IMR-90 (cell line): ENCODE data around the gene GAS7. TPM values are rescaled to one million over a fixed set of nuclear protein-coding genes. Genes with fewer than 3 reads are reported as not detected.

ENCODE experiments used
- ATAC-seq: fragments of 200-7000 bp; cut with Tn5 transposase; 2 replicates; pipeline ENCODE4 v1.9.1; 2020; ENCODE audit warnings: low read depth, mild to moderate bottlenecking, moderate library complexity
- BruUV-seq: library from RNA; stranded (reverse); fragments of 400-500 nt; replicated peaks from 2 replicates; lab custom pipeline; 2021; lab: Mats Ljungman, UMichigan
- CTCF ChIA-PET: fragments of 300-600 bp; formaldehyde crosslinking; extraction: SDS; loops from one replicate; lab custom pipeline; 2021; ENCODE audit warnings: antibody characterized with exemption; lab: Yijun Ruan, JAX
- POLR2A ChIA-PET: fragments of 300-600 bp; sonication (Branson Sonifier 250); formaldehyde crosslinking; loops from one replicate; lab custom pipeline; 2022; ENCODE audit warnings: antibody characterized with exemption; ENCODE audit not compliant: unreplicated experiment; lab: Charles Lee
- DNase-seq: peaks from one replicate; pipeline ENCODE4 v3.0.0; 2013
- H2AFZ ChIP-seq: replicated peaks from 2 replicates; pipeline ENCODE3; 2013; ENCODE audit warnings: low read length, mild to moderate bottlenecking; ENCODE audit not compliant: poor library complexity
- H2AK5ac ChIP-seq: 2 replicates; pipeline ENCODE4 v1.6.1; 2013; ENCODE audit warnings: low read depth, low read length, inconsistent platforms
- H2AK9ac ChIP-seq: replicated peaks from 2 replicates; pipeline ENCODE3; 2013; ENCODE audit warnings: mild to moderate bottlenecking, low read depth, low read length, moderate library complexity; ENCODE audit not compliant: poor library complexity
- H2BK120ac ChIP-seq: 2 replicates; pipeline ENCODE4 v1.6.1; 2013; ENCODE audit warnings: low read depth, low read length, inconsistent platforms
- H2BK15ac ChIP-seq: 3 replicates; pipeline ENCODE4 v1.6.1; 2013; ENCODE audit warnings: low read depth, low read length, inconsistent platforms
- H2BK20ac ChIP-seq: 2 replicates; pipeline ENCODE4 v1.6.1; 2013; ENCODE audit warnings: low read depth, mild to moderate bottlenecking, inconsistent platforms, low read length, moderate library complexity
- H2BK5ac ChIP-seq: 2 replicates; pipeline ENCODE4 v1.6.1; 2013; ENCODE audit warnings: mild to moderate bottlenecking, low read depth, low read length, inconsistent platforms; ENCODE audit not compliant: poor library complexity, severe bottlenecking
- H3K14ac ChIP-seq: replicated peaks from 2 replicates; pipeline ENCODE4 v1.6.1; 2013; ENCODE audit warnings: low read depth, low read length, inconsistent platforms
- H3K18ac ChIP-seq: 2 replicates; pipeline ENCODE4 v1.6.1; 2013; ENCODE audit warnings: low read depth, low read length, control low read depth
- H3K23ac ChIP-seq: 2 replicates; pipeline ENCODE4 v1.6.1; 2013; ENCODE audit warnings: low read depth, low read length, inconsistent platforms
- H3K27ac ChIP-seq: 2 replicates; pipeline ENCODE4 v1.5.1; 2013; ENCODE audit warnings: mild to moderate bottlenecking, control low read depth, low read length; ENCODE audit not compliant: insufficient read depth
- H3K27me3 ChIP-seq: 2 replicates; pipeline ENCODE4 v1.6.1; 2013; ENCODE audit warnings: low read length; ENCODE audit not compliant: control insufficient read depth, insufficient read depth
- H3K36me3 ChIP-seq: 2 replicates; pipeline ENCODE4 v1.6.1; 2013; ENCODE audit warnings: low read length, mixed read lengths; ENCODE audit not compliant: control insufficient read depth, insufficient read depth
- H3K4ac ChIP-seq: 2 replicates; pipeline ENCODE4 v1.6.1; 2013; ENCODE audit warnings: low read depth, low read length, inconsistent platforms
- H3K4me1 ChIP-seq: 2 replicates; pipeline ENCODE4 v1.6.1; 2013; ENCODE audit warnings: low read length, mixed read lengths; ENCODE audit not compliant: control insufficient read depth, insufficient read depth
- H3K4me2 ChIP-seq: 2 replicates; pipeline ENCODE4 v1.6.1; 2013; ENCODE audit warnings: low read depth, mild to moderate bottlenecking, control low read depth, low read length, moderate library complexity
- H3K4me3 ChIP-seq: 2 replicates; pipeline ENCODE4 v1.5.1; 2013; ENCODE audit warnings: low read depth, mild to moderate bottlenecking, control low read depth, low read length, moderate library complexity; ENCODE audit not compliant: insufficient read depth
- H3K56ac ChIP-seq: 2 replicates; pipeline ENCODE4 v1.6.1; 2013; ENCODE audit warnings: low read length, inconsistent platforms; ENCODE audit not compliant: insufficient read depth; ENCODE audit errors: extremely low read depth
- H3K79me1 ChIP-seq, 2 experiments: 2 replicates each; pipeline ENCODE4 v1.6.1; 2013; ENCODE audit warnings: low read length in 2 of 2, inconsistent platforms in 1 of 2, low read depth in 1 of 2
- H3K9ac ChIP-seq: 2 replicates; pipeline ENCODE4 v1.6.1; 2013; ENCODE audit warnings: low read depth, low read length, control low read depth
- H3K9me1 ChIP-seq: 2 replicates; pipeline ENCODE4 v1.6.1; 2013; ENCODE audit warnings: low read length, inconsistent platforms; ENCODE audit not compliant: insufficient read depth
- H3K9me3 ChIP-seq: 2 replicates; pipeline ENCODE4 v1.6.1; 2013; ENCODE audit warnings: low read length; ENCODE audit not compliant: control insufficient read depth, insufficient read depth
- H4K20me1 ChIP-seq: 2 replicates; pipeline ENCODE4 v1.6.1; 2013; ENCODE audit warnings: low read length, inconsistent platforms; ENCODE audit not compliant: insufficient read depth
- H4K5ac ChIP-seq: 2 replicates; pipeline ENCODE4 v1.6.1; 2013; ENCODE audit warnings: mild to moderate bottlenecking, low read depth, low read length, control low read depth
- H4K8ac ChIP-seq, 2 experiments: 2 replicates each; pipeline ENCODE4 v1.6.1; 2013; ENCODE audit warnings: low read depth in 2 of 2, low read length in 2 of 2, control low read depth in 1 of 2, inconsistent platforms in 1 of 2
- H4K91ac ChIP-seq: 2 replicates; pipeline ENCODE4 v1.6.1; 2013; ENCODE audit warnings: low read depth, low read length, inconsistent platforms; ENCODE audit not compliant: insufficient read depth
- BHLHE40 ChIP-seq: fragments of 150-350 bp; IDR thresholded peaks from 2 replicates; pipeline ENCODE4 v1.6.1; 2016; ENCODE audit warnings: mild to moderate bottlenecking, low read depth, low read length
- CEBPB ChIP-seq: IDR thresholded peaks from 2 replicates; pipeline ENCODE4 v1.6.1; 2012; ENCODE audit warnings: low read depth, low read length, improper control_type of control experiment
- CHD1 ChIP-seq: IDR thresholded peaks from 2 replicates; pipeline ENCODE4 v1.6.1; 2012; ENCODE audit warnings: low read depth, low read length, improper control_type of control experiment
- FOS ChIP-seq: fragments of 150-350 bp; IDR thresholded peaks from 2 replicates; pipeline ENCODE4 v1.6.1; 2016; ENCODE audit warnings: low read depth, low read length
- MAFK ChIP-seq: IDR thresholded peaks from 2 replicates; pipeline ENCODE4 v1.6.1; 2012; ENCODE audit warnings: low read depth, low read length, improper control_type of control experiment
- MAZ ChIP-seq: IDR thresholded peaks from 2 replicates; pipeline ENCODE4 v1.6.1; 2012; ENCODE audit warnings: low read depth, mild to moderate bottlenecking, low read length, improper control_type of control experiment, moderate library complexity, borderline replicate concordance
- MXI1 ChIP-seq: IDR thresholded peaks from 2 replicates; pipeline ENCODE4 v1.6.1; 2012; ENCODE audit warnings: low read depth, mild to moderate bottlenecking, low read length, moderate library complexity, borderline replicate concordance
- NFE2L2 ChIP-seq: fragments of 150-350 bp; IDR thresholded peaks from 2 replicates; pipeline ENCODE4 v1.6.1; 2016; ENCODE audit warnings: low read depth, mild to moderate bottlenecking, low read length
- POLR2A ChIP-seq: IDR thresholded peaks from 2 replicates; pipeline ENCODE4 v1.6.1; 2012; ENCODE audit warnings: mild to moderate bottlenecking, low read depth, low read length
- RAD21 ChIP-seq: IDR thresholded peaks from 2 replicates; pipeline ENCODE4 v1.6.1; 2012; ENCODE audit warnings: low read length, improper control_type of control experiment
- RCOR1 ChIP-seq: IDR thresholded peaks from 2 replicates; pipeline ENCODE4 v1.6.1; 2012; ENCODE audit warnings: mild to moderate bottlenecking, low read length, improper control_type of control experiment; ENCODE audit not compliant: insufficient replicate concordance
- RFX5 ChIP-seq: IDR thresholded peaks from 2 replicates; pipeline ENCODE4 v1.8.0; 2012; ENCODE audit warnings: low read depth, mild to moderate bottlenecking, low read length, moderate library complexity
- SMC3 ChIP-seq: fragments of 150-350 bp; IDR thresholded peaks from 2 replicates; pipeline ENCODE4 v1.6.1; 2016; ENCODE audit warnings: low read depth, mild to moderate bottlenecking, antibody characterized with exemption, low read length, moderate library complexity
- WGBS, 2 experiments: methylation state at CpG; one replicate each; pipeline versions ENCODE4 v1.1.5 to v1.1.7; 2013; ENCODE audit warnings: missing lambda C conversion rate in 2 of 2; ENCODE audit not compliant: insufficient read length in 1 of 2; ENCODE audit errors: extremely low coverage in 2 of 2; 5-methylcytosine and 5-hydroxymethylcytosine counted together
- dilution Hi-C: fragments of 300-500 bp; cut with HindIII; formaldehyde crosslinking; loops from one replicate; pipeline ENCODE4 v1.14.3; 2018; ENCODE audit warnings: low sequenced_read_pairs; ENCODE audit not compliant: unreplicated experiment
- in situ Hi-C: fragments of 300-500 bp; cut with MboI; formaldehyde crosslinking; loops from 3 replicates; pipeline ENCODE4 v1.14.3; 2019; ENCODE audit warnings: low sequenced_read_pairs, inconsistent platforms, mixed read lengths
- intact Hi-C: fragments of 100-400 bp; cut with micrococcal nuclease; formaldehyde crosslinking; loops from 2 replicates; pipeline ENCODE4 v1.10.0; 2022
- polyA plus RNA-seq, 3 experiments: library from polyadenylated mRNA; depleted of rRNA; stranded (reverse); fragments of >200 nt; gene quantifications; 2 replicates each; pipeline ENCODE4 v1.2.3, GENCODE V29; 2012; ENCODE audit warnings: low replicate concordance in 1 of 3
- total RNA-seq: library from RNA; depleted of rRNA; stranded (reverse); fragments of >200 nt; gene quantifications from 2 replicates; pipeline ENCODE4 v1.2.3, GENCODE V29; 2012
- TF ChIP-seq, protein P1 (sequence below): conservative IDR thresholded peaks from 2 replicates; pipeline ENCODE4 v1.5.1; 2012; ENCODE audit warnings: mild to moderate bottlenecking, low read depth, low read length, improper control_type of control experiment
- TF ChIP-seq, protein P2 (sequence below): fragments of 150-350 bp; IDR thresholded peaks from 2 replicates; pipeline ENCODE4 v1.6.1; 2017; ENCODE audit warnings: mild to moderate bottlenecking, antibody characterized with exemption, low read length, low read depth
- TF ChIP-seq, protein P3 (sequence below): fragments of 150-350 bp; IDR thresholded peaks from 2 replicates; pipeline ENCODE4 v1.6.1; 2016; ENCODE audit warnings: low read depth, mild to moderate bottlenecking, low read length, moderate library complexity, borderline replicate concordance

Gene GAS7
- total and polyA plus RNA-seq, 2 of the 4 experiments (the other 2 are of a cell fraction): 4.6 to 5.0 TPM

DNA sequence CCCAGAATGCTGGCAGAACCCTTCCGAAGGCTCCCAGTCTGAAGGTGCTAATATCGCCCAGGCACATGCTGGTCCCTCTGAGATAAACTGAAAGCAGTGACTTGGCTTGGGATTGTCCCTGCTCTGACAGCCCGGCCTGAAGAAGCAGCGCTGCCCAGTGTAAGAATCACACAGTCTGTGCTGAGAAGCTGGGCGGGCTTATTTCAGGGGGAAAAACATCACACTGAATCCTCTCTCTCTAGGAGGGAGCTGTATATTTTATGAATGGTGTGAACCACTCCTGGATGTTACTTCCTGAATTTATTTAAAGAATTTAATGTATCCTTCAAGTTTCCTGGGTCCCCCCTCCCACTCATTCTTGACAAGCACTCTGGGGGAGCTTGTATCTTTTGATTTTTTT is 36.3 kb downstream of the GAS7 start:
- H4K8ac ChIP-seq: no peak overlapping the region
- in situ Hi-C loops (no loop called here), intact Hi-C loops (no loop called here), dilution Hi-C loops (no loop called here)
- H3K9ac ChIP-seq: no peak overlapping the region
- DNase-seq: no peak
- peaks cover 1% of the 10 kb centered on the region; the same call in 1 of the 2 replicates for H3K4me1 ChIP-seq
- no peak overlapping the region for H2AK5ac ChIP-seq
- no peaks in the 10 kb centered on the region for H3K79me1 ChIP-seq
- H2BK120ac ChIP-seq: no peak overlapping the region
- WGBS, 2 experiments: no CpG with 5 or more reads among the region's 5 CpGs
- H3K27me3 ChIP-seq: no peaks in the 10 kb centered on the region
- no peak overlapping the region for H3K18ac ChIP-seq
- H4K20me1 ChIP-seq: no peaks in the 10 kb centered on the region
- no peak for TF ChIP-seq RFX5
- TF ChIP-seq MAFK: no peak
- no peak for TF ChIP-seq MXI1
- TF ChIP-seq, protein P1, sequence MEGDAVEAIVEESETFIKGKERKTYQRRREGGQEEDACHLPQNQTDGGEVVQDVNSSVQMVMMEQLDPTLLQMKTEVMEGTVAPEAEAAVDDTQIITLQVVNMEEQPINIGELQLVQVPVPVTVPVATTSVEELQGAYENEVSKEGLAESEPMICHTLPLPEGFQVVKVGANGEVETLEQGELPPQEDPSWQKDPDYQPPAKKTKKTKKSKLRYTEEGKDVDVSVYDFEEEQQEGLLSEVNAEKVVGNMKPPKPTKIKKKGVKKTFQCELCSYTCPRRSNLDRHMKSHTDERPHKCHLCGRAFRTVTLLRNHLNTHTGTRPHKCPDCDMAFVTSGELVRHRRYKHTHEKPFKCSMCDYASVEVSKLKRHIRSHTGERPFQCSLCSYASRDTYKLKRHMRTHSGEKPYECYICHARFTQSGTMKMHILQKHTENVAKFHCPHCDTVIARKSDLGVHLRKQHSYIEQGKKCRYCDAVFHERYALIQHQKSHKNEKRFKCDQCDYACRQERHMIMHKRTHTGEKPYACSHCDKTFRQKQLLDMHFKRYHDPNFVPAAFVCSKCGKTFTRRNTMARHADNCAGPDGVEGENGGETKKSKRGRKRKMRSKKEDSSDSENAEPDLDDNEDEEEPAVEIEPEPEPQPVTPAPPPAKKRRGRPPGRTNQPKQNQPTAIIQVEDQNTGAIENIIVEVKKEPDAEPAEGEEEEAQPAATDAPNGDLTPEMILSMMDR: no peak
- no peak for TF ChIP-seq NFE2L2
- TF ChIP-seq CEBPB: no peak
- TF ChIP-seq, protein P2, sequence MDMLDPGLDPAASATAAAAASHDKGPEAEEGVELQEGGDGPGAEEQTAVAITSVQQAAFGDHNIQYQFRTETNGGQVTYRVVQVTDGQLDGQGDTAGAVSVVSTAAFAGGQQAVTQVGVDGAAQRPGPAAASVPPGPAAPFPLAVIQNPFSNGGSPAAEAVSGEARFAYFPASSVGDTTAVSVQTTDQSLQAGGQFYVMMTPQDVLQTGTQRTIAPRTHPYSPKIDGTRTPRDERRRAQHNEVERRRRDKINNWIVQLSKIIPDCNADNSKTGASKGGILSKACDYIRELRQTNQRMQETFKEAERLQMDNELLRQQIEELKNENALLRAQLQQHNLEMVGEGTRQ: no peak
- TF ChIP-seq POLR2A: no peak
- TF ChIP-seq CHD1: no peak
- TF ChIP-seq RAD21: no peak
- TF ChIP-seq, protein P3, sequence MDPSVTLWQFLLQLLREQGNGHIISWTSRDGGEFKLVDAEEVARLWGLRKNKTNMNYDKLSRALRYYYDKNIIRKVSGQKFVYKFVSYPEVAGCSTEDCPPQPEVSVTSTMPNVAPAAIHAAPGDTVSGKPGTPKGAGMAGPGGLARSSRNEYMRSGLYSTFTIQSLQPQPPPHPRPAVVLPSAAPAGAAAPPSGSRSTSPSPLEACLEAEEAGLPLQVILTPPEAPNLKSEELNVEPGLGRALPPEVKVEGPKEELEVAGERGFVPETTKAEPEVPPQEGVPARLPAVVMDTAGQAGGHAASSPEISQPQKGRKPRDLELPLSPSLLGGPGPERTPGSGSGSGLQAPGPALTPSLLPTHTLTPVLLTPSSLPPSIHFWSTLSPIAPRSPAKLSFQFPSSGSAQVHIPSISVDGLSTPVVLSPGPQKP: no peak
- no peak for TF ChIP-seq FOS
- no peak for TF ChIP-seq RCOR1
- TF ChIP-seq BHLHE40: no peak
- TF ChIP-seq MAZ: no peak
- no peak for TF ChIP-seq SMC3
- no peak overlapping the region for H2BK5ac ChIP-seq
- ATAC-seq: peak; percentile 51
- H3K36me3 ChIP-seq: no peaks in the 10 kb centered on the region; the same call in 1 of the 2 replicates
- H3K9me3 ChIP-seq: no peaks in the 10 kb centered on the region
- no peak overlapping the region for H3K4me3 ChIP-seq
- BruUV-seq: no TSS peak
- H3K9me1 ChIP-seq: no peaks in the 10 kb centered on the region
- peak overlapping the region; percentile 31; the same call in 1 of the 2 replicates for H3K4me2 ChIP-seq
- H3K23ac ChIP-seq: no peak overlapping the region
- H4K5ac ChIP-seq: no peak overlapping the region; the same call in 1 of the 2 replicates
- no peak overlapping the region for H2BK20ac ChIP-seq
- no peak overlapping the region for H2AK9ac ChIP-seq
- no peak overlapping the region for H3K56ac ChIP-seq
- H3K27ac ChIP-seq: no peak overlapping the region
- H2AFZ ChIP-seq: no peak overlapping the region
- H3K14ac ChIP-seq: no peak overlapping the region
- H3K4ac ChIP-seq: no peak overlapping the region
- ChIA-PET POLR2A (no interaction called here), CTCF (no interaction called here)
- H4K91ac ChIP-seq: no peak overlapping the region
- no peak overlapping the region for H2BK15ac ChIP-seq
